Mesendoderm (in vitro differentiated cells): Measurements from ENCODE around the gene PDE4DIP.
"Not testable (repeated sequence)": the region's sequence is repeated elsewhere in the genome, so short reads cannot be mapped to it uniquely, and the experiment has no call there.

Experiments
- DNase-seq: peaks from one replicate; pipeline ENCODE4 v3.0.0; 2013
- H2AK5ac ChIP-seq: 2 replicates; pipeline ENCODE4 v1.6.1; 2013; ENCODE audit warnings: low read length, inconsistent platforms
- H2BK120ac ChIP-seq: 2 replicates; pipeline ENCODE4 v1.6.1; 2013; ENCODE audit warnings: low read depth, mild to moderate bottlenecking, low read length, moderate library complexity, mixed read lengths
- H2BK15ac ChIP-seq: replicated peaks from 2 replicates; pipeline ENCODE4 v1.6.1; 2013; ENCODE audit warnings: low read depth, mild to moderate bottlenecking, moderate library complexity
- H2BK5ac ChIP-seq: 2 replicates; pipeline ENCODE4 v1.6.1; 2013; ENCODE audit warnings: low read length, inconsistent platforms
- H3K18ac ChIP-seq: 2 replicates; pipeline ENCODE4 v1.6.1; 2013; ENCODE audit warnings: mild to moderate bottlenecking, low read length, mixed read lengths
- H3K23ac ChIP-seq: one replicate; pipeline ENCODE4 v1.6.1; 2013; ENCODE audit warnings: low read length
- H3K27ac ChIP-seq: 2 replicates; pipeline ENCODE4 v1.5.1; 2013; ENCODE audit warnings: low read depth, mild to moderate bottlenecking, inconsistent platforms, low read length, moderate library complexity
- H3K27me3 ChIP-seq: 2 replicates; pipeline ENCODE4 v1.6.1; 2013; ENCODE audit warnings: low read length, control low read depth, mild to moderate bottlenecking, inconsistent platforms; ENCODE audit not compliant: insufficient read depth, poor library complexity
- H3K36me3 ChIP-seq: 2 replicates; pipeline ENCODE4 v1.6.1; 2013; ENCODE audit warnings: low read length, inconsistent platforms; ENCODE audit not compliant: control insufficient read depth, insufficient read depth
- H3K4ac ChIP-seq: one replicate; pipeline ENCODE4 v1.6.1; 2013; ENCODE audit warnings: low read depth, mild to moderate bottlenecking, low read length, moderate library complexity
- H3K4me1 ChIP-seq: 2 replicates; pipeline ENCODE4 v1.6.1; 2013; ENCODE audit warnings: low read depth, low read length, inconsistent platforms; ENCODE audit not compliant: control insufficient read depth
- H3K4me2 ChIP-seq: 2 replicates; pipeline ENCODE4 v1.6.1; 2013; ENCODE audit warnings: low read length
- H3K4me3 ChIP-seq: 2 replicates; pipeline ENCODE4 v1.5.1; 2013; ENCODE audit warnings: mild to moderate bottlenecking, low read length
- H3K56ac ChIP-seq: one replicate; pipeline ENCODE4 v1.6.1; 2013; ENCODE audit warnings: low read length
- H3K79me1 ChIP-seq: 2 replicates; pipeline ENCODE4 v1.6.1; 2013; ENCODE audit warnings: low read length, inconsistent platforms
- H3K79me2 ChIP-seq: 2 replicates; pipeline ENCODE4 v1.6.1; 2013; ENCODE audit warnings: mild to moderate bottlenecking, low read length; ENCODE audit not compliant: control insufficient read depth, insufficient read depth
- H3K9ac ChIP-seq: 2 replicates; pipeline ENCODE4 v1.6.1; 2013; ENCODE audit warnings: low read length, inconsistent platforms
- H4K5ac ChIP-seq: one replicate; pipeline ENCODE4 v1.6.1; 2013; ENCODE audit warnings: low read length
- H4K8ac ChIP-seq: one replicate; pipeline ENCODE4 v1.6.1; 2013; ENCODE audit warnings: low read depth, mild to moderate bottlenecking, control low read depth, low read length, moderate library complexity
- WGBS: extraction: QIAGEN DNeasy Blood & Tissue Kit; methylation state at CpG from one replicate; pipeline ENCODE4 v1.1.7; 2013; ENCODE audit warnings: low lambda C conversion rate, missing lambda C conversion rate; ENCODE audit not compliant: insufficient coverage; ENCODE audit errors: extremely low coverage; 5-methylcytosine and 5-hydroxymethylcytosine counted together

Gene PDE4DIP

GRCh38 chr1:148828531-148828930 lies 15.7 kb upstream of the PDE4DIP start:
- H2BK120ac ChIP-seq, H2BK5ac ChIP-seq, H3K18ac ChIP-seq, H3K4ac ChIP-seq, H3K4me1 ChIP-seq, H2AK5ac ChIP-seq, H3K56ac ChIP-seq, H3K4me3 ChIP-seq, H3K23ac ChIP-seq, H3K27me3 ChIP-seq, DNase-seq, H3K27ac ChIP-seq, H3K4me2 ChIP-seq, H2BK15ac ChIP-seq, H4K8ac ChIP-seq, H3K79me1 ChIP-seq, H4K5ac ChIP-seq, H3K36me3 ChIP-seq, H3K79me2 ChIP-seq, H3K9ac ChIP-seq: not testable (repeated sequence)
- WGBS: no CpG with 5 or more reads among the region's 2 CpGs

GRCh38 chr1:148828962-148829361 lies 15.3 kb upstream of the PDE4DIP start:
- H3K9ac ChIP-seq, DNase-seq, H2BK5ac ChIP-seq, H2BK120ac ChIP-seq, H3K79me2 ChIP-seq, H3K4ac ChIP-seq, H3K4me3 ChIP-seq, H3K36me3 ChIP-seq, H3K4me1 ChIP-seq, H3K23ac ChIP-seq, H3K27ac ChIP-seq, H3K79me1 ChIP-seq, H2BK15ac ChIP-seq, H3K56ac ChIP-seq, H3K4me2 ChIP-seq, H3K27me3 ChIP-seq, H3K18ac ChIP-seq, H4K5ac ChIP-seq, H2AK5ac ChIP-seq, H4K8ac ChIP-seq: not testable (repeated sequence)

GRCh38 chr1:148829365-148829764 lies 14.9 kb upstream of the PDE4DIP start:
- H2AK5ac ChIP-seq, H3K23ac ChIP-seq, H3K36me3 ChIP-seq, H3K4me3 ChIP-seq, H3K4me1 ChIP-seq, H2BK5ac ChIP-seq, H2BK15ac ChIP-seq, H3K79me1 ChIP-seq, H3K4me2 ChIP-seq, H3K27me3 ChIP-seq, H4K8ac ChIP-seq, DNase-seq, H3K9ac ChIP-seq, H3K79me2 ChIP-seq, H3K56ac ChIP-seq, H3K27ac ChIP-seq, H2BK120ac ChIP-seq, H3K4ac ChIP-seq, H4K5ac ChIP-seq, H3K18ac ChIP-seq: not testable (repeated sequence)
- WGBS: no CpG with 5 or more reads among the region's 3 CpGs

- not testable (repeated sequence) for H3K4me1 ChIP-seq, H3K18ac ChIP-seq, H4K5ac ChIP-seq, H3K27me3 ChIP-seq, H2BK120ac ChIP-seq, H2BK15ac ChIP-seq, H3K79me1 ChIP-seq, DNase-seq, H3K4me2 ChIP-seq, H3K56ac ChIP-seq, H3K79me2 ChIP-seq, H3K4ac ChIP-seq, H2AK5ac ChIP-seq, H3K9ac ChIP-seq, H2BK5ac ChIP-seq, H4K8ac ChIP-seq, H3K27ac ChIP-seq, H3K36me3 ChIP-seq, H3K4me3 ChIP-seq, H3K23ac ChIP-seq
- WGBS: no CpG with 5 or more reads among the region's 1 CpG
Observed at GRCh38 chr1:148841262-148841661, 3.0 kb upstream of the PDE4DIP start.

GRCh38 chr1:148844651-148845050 lies 423 bp downstream of the PDE4DIP start:
- not testable (repeated sequence) for H3K27me3 ChIP-seq, H3K79me1 ChIP-seq, H2BK15ac ChIP-seq, H4K8ac ChIP-seq, H3K18ac ChIP-seq, H3K79me2 ChIP-seq, H3K27ac ChIP-seq, H3K23ac ChIP-seq, H3K36me3 ChIP-seq, H3K4me2 ChIP-seq, DNase-seq, H2BK120ac ChIP-seq, H4K5ac ChIP-seq, H3K9ac ChIP-seq, H3K4ac ChIP-seq, H2BK5ac ChIP-seq, H3K4me1 ChIP-seq, H2AK5ac ChIP-seq, H3K4me3 ChIP-seq, H3K56ac ChIP-seq
- no CpG with 5 or more reads among the region's 14 CpGs for WGBS

GRCh38 chr1:148845068-148845467 lies 840 bp downstream of the PDE4DIP start:
- not testable (repeated sequence) for H2AK5ac ChIP-seq, H3K4ac ChIP-seq, H3K18ac ChIP-seq, H3K79me1 ChIP-seq, H3K4me3 ChIP-seq, H3K27me3 ChIP-seq, H2BK120ac ChIP-seq, H3K56ac ChIP-seq, H4K8ac ChIP-seq, H3K27ac ChIP-seq, H4K5ac ChIP-seq, H3K4me2 ChIP-seq, H3K79me2 ChIP-seq, DNase-seq, H3K36me3 ChIP-seq, H2BK5ac ChIP-seq, H3K4me1 ChIP-seq, H3K23ac ChIP-seq, H3K9ac ChIP-seq, H2BK15ac ChIP-seq
- no CpG with 5 or more reads among the region's 4 CpGs for WGBS
